SK-N-SH treated with all-trans-retinoic acid at 6 μM for 48 hours (cell line): Measurements from ENCODE around the gene PCSK5.

ENCODE experiments used
- ATAC-seq: fragments of 200-7000 bp; cut with Tn5 transposase; 3 replicates; pipeline ENCODE4 v1.9.1; 2020; ENCODE audit warnings: mild to moderate bottlenecking, moderate library complexity
- ARNTL ChIP-seq: fragments of 450-650 bp; formaldehyde crosslinking; IDR thresholded peaks from 2 replicates; pipeline ENCODE4 v1.5.0; 2020; ENCODE audit warnings: low read depth, mild to moderate bottlenecking, moderate library complexity, borderline replicate concordance
- BACH2 ChIP-seq: fragments of 250-450 bp; sonication (Bioruptor Pico); IDR thresholded peaks from 2 replicates; pipeline ENCODE4 v1.9.0; 2021; ENCODE audit warnings: mild to moderate bottlenecking, borderline replicate concordance
- CREB5 ChIP-seq: fragments of 250-450 bp; sonication (Bioruptor Pico); IDR thresholded peaks from 2 replicates; pipeline ENCODE4 v1.5.1; 2020; ENCODE audit warnings: low read depth, mild to moderate bottlenecking, moderate library complexity
- CSDC2 ChIP-seq: fragments of 250-450 bp; sonication (Bioruptor Pico); IDR thresholded peaks from 2 replicates; pipeline ENCODE4 v1.5.0; 2020; ENCODE audit warnings: mild to moderate bottlenecking, moderate library complexity
- ESRRG ChIP-seq: fragments of 250-450 bp; sonication (Bioruptor Pico); IDR thresholded peaks from 2 replicates; pipeline ENCODE4 v1.6.1; 2021; ENCODE audit warnings: mild to moderate bottlenecking
- ISL1 ChIP-seq: fragments of 250-450 bp; sonication (Bioruptor Pico); IDR thresholded peaks from 2 replicates; pipeline ENCODE4 v2.1.2; 2022; ENCODE audit warnings: mild to moderate bottlenecking, moderate library complexity
- OSR1 ChIP-seq: fragments of 250-450 bp; sonication (Bioruptor Pico); IDR thresholded peaks from 2 replicates; pipeline ENCODE4 v1.8.0; 2022; ENCODE audit warnings: moderate library complexity, mild to moderate bottlenecking, inconsistent platforms
- PPARA ChIP-seq: fragments of 250-450 bp; sonication (Bioruptor Pico); IDR thresholded peaks from 2 replicates; pipeline ENCODE4 v1.5.0; 2020; ENCODE audit warnings: mild to moderate bottlenecking, borderline replicate concordance
- RARB ChIP-seq: fragments of 250-450 bp; sonication (Bioruptor Pico); IDR thresholded peaks from 2 replicates; pipeline ENCODE4 v1.8.0; 2021; ENCODE audit warnings: mild to moderate bottlenecking, moderate library complexity
- TCF4 ChIP-seq: fragments of 250-450 bp; sonication (Bioruptor Pico); IDR thresholded peaks from 2 replicates; pipeline ENCODE4 v1.8.0; 2021; ENCODE audit warnings: mild to moderate bottlenecking, moderate library complexity, borderline replicate concordance
- TOX ChIP-seq: fragments of 250-450 bp; sonication (Bioruptor Pico); IDR thresholded peaks from 2 replicates; pipeline ENCODE4 v1.8.0; 2021; ENCODE audit warnings: mild to moderate bottlenecking, moderate library complexity, borderline replicate concordance
- TSHZ2 ChIP-seq: fragments of 250-450 bp; sonication (Bioruptor Pico); IDR thresholded peaks from 2 replicates; pipeline ENCODE4 v1.5.0; 2020; ENCODE audit warnings: mild to moderate bottlenecking, moderate library complexity
- ZC3H10 ChIP-seq: fragments of 250-450 bp; sonication (Bioruptor Pico); IDR thresholded peaks from 2 replicates; pipeline ENCODE4 v1.5.1; 2021; ENCODE audit warnings: mild to moderate bottlenecking, moderate library complexity
- ZFP3 ChIP-seq: fragments of 250-450 bp; sonication (Bioruptor Pico); IDR thresholded peaks from 2 replicates; pipeline ENCODE4 v1.5.0; 2020; ENCODE audit warnings: mild to moderate bottlenecking, moderate library complexity
- ZFP30 ChIP-seq: fragments of 450-650 bp; formaldehyde crosslinking; IDR thresholded peaks from 2 replicates; pipeline ENCODE4 v1.5.0; 2022; ENCODE audit warnings: mild to moderate bottlenecking, moderate library complexity
- ZNF565 ChIP-seq: fragments of 450-650 bp; formaldehyde crosslinking; conservative IDR thresholded peaks from 2 replicates; pipeline ENCODE4 v1.5.0; 2020; ENCODE audit warnings: low read depth, mild to moderate bottlenecking, moderate library complexity
- ZNF70 ChIP-seq: fragments of 450-650 bp; formaldehyde crosslinking; IDR thresholded peaks from 2 replicates; pipeline ENCODE4 v1.5.0; 2020; ENCODE audit warnings: mild to moderate bottlenecking, moderate library complexity
- ZNF8 ChIP-seq: fragments of 450-650 bp; formaldehyde crosslinking; IDR thresholded peaks from 2 replicates; pipeline ENCODE4 v1.5.0; 2020; ENCODE audit warnings: mild to moderate bottlenecking, moderate library complexity
- TF ChIP-seq, protein P1 (sequence below): fragments of 250-450 bp; sonication (Bioruptor Pico); IDR thresholded peaks from 2 replicates; pipeline ENCODE4 v1.8.0; 2020; ENCODE audit warnings: mild to moderate bottlenecking, moderate library complexity, borderline replicate concordance
- TF ChIP-seq, protein P2 (sequence below): fragments of 250-450 bp; sonication (Bioruptor Pico); IDR thresholded peaks from 2 replicates; pipeline ENCODE4 v1.8.0; 2021; ENCODE audit warnings: low read depth, mild to moderate bottlenecking, moderate library complexity, borderline replicate concordance

The PCSK5 gene

GRCh38 chr9:76223749-76224340 is 333.4 kb downstream of the PCSK5 start:
- TF ChIP-seq BACH2 (CRISPR knock-in tag), result no peak
- TF ChIP-seq PPARA (CRISPR knock-in tag), result no peak
- TF ChIP-seq TCF4 (CRISPR knock-in tag), result no peak
- TF ChIP-seq, protein P1, sequence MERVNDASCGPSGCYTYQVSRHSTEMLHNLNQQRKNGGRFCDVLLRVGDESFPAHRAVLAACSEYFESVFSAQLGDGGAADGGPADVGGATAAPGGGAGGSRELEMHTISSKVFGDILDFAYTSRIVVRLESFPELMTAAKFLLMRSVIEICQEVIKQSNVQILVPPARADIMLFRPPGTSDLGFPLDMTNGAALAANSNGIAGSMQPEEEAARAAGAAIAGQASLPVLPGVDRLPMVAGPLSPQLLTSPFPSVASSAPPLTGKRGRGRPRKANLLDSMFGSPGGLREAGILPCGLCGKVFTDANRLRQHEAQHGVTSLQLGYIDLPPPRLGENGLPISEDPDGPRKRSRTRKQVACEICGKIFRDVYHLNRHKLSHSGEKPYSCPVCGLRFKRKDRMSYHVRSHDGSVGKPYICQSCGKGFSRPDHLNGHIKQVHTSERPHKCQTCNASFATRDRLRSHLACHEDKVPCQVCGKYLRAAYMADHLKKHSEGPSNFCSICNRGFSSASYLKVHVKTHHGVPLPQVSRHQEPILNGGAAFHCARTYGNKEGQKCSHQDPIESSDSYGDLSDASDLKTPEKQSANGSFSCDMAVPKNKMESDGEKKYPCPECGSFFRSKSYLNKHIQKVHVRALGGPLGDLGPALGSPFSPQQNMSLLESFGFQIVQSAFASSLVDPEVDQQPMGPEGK, result no peak
- TF ChIP-seq TSHZ2 (CRISPR knock-in tag), result no peak
- no peak for TF ChIP-seq ESRRG (CRISPR knock-in tag)
- no peak for TF ChIP-seq ZNF8
- TF ChIP-seq ZNF70, result no peak
- TF ChIP-seq, all 23 proteins: peak for 0
- ATAC-seq, result no peak

- no peak for ATAC-seq
- TF ChIP-seq ZFP3 (no peak), RARB (CRISPR knock-in tag) (no peak), PPARA (CRISPR knock-in tag) (no peak), BACH2 (CRISPR knock-in tag) (no peak), ISL1 (no peak), TOX (no peak)
These were observed 336.7 kb downstream of the PCSK5 start for GRCh38 chr9:76227156-76227555.

DNA sequence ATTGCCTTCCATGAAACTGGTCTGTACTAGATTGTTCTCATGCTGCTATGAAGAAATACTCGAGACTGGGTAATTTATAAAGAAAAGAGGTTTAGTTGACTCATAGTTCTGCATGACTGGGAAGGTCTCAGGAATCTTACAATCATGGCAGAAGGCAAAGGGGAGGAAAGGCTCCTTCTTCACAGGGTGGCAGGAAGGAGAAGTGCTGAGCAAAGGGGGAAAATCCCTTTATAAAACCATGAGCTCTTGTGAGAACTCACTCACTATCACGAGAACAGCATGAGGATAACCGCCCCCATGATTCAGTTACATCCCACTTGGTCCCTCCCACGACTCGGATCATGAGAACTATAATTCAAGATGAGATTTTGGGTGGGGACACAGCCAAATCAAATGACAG is 340.5 kb downstream of the PCSK5 start:
- TF ChIP-seq BACH2 (CRISPR knock-in tag) (no peak), TCF4 (CRISPR knock-in tag) (no peak), CREB5 (CRISPR knock-in tag) (no peak), ARNTL (no peak), ZC3H10 (CRISPR knock-in tag) (no peak)
- TF ChIP-seq, all 23 proteins: peak for 0
- no peak for ATAC-seq

GRCh38 chr9:76232861-76233489 is 342.5 kb downstream of the PCSK5 start:
- TF ChIP-seq ZFP30 (CRISPR knock-in tag) (no peak), CSDC2 (no peak), TSHZ2 (CRISPR knock-in tag) (no peak), ZNF565 (CRISPR knock-in tag) (no peak), OSR1 (CRISPR knock-in tag) (no peak), ZFP3 (no peak), ZNF8 (no peak), ZC3H10 (CRISPR knock-in tag) (no peak), ESRRG (CRISPR knock-in tag) (no peak), TOX (no peak), RARB (CRISPR knock-in tag) (no peak), CREB5 (CRISPR knock-in tag) (no peak), TCF4 (CRISPR knock-in tag) (no peak), ISL1 (no peak), BACH2 (CRISPR knock-in tag) (no peak)
- TF ChIP-seq, protein P2, sequence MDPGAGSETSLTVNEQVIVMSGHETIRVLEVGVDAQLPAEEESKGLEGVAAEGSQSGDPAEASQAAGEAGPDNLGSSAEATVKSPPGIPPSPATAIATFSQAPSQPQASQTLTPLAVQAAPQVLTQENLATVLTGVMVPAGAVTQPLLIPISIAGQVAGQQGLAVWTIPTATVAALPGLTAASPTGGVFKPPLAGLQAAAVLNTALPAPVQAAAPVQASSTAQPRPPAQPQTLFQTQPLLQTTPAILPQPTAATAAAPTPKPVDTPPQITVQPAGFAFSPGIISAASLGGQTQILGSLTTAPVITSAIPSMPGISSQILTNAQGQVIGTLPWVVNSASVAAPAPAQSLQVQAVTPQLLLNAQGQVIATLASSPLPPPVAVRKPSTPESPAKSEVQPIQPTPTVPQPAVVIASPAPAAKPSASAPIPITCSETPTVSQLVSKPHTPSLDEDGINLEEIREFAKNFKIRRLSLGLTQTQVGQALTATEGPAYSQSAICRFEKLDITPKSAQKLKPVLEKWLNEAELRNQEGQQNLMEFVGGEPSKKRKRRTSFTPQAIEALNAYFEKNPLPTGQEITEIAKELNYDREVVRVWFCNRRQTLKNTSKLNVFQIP (CRISPR knock-in tag), result no peak
- TF ChIP-seq, protein P1, result no peak
- ATAC-seq, result no peak
